K562 (cell line): Measurements from ENCODE around the gene SLC17A4. TPM values are rescaled to one million over a fixed set of nuclear protein-coding genes. Genes with fewer than 3 reads are reported as not detected.
A peak's percentile ranks its signal among the peaks of the same experiment; 100 is the strongest.

ENCODE experiments used
- CC2D1A ChIP-seq: fragments of 450-650 bp; IDR thresholded peaks from 2 replicates; pipeline ENCODE4 v1.6.1; 2017; ENCODE audit warnings: mild to moderate bottlenecking
- CEBPB ChIP-seq: fragments of 450-650 bp; IDR thresholded peaks from 2 replicates; pipeline ENCODE4 v1.6.1; 2016; ENCODE audit warnings: missing genetic modification characterization, missing compliant biosample characterization
- HDAC8 ChIP-seq: fragments of 450-650 bp; IDR thresholded peaks from 2 replicates; pipeline ENCODE4 v1.6.1; 2016; ENCODE audit warnings: mild to moderate bottlenecking, missing genetic modification characterization, moderate library complexity, missing compliant biosample characterization
- NCOR1 ChIP-seq: fragments of 450-650 bp; IDR thresholded peaks from 2 replicates; pipeline ENCODE4 v1.6.1; 2016; ENCODE audit warnings: mild to moderate bottlenecking, moderate library complexity
- POLR2H ChIP-seq: IDR thresholded peaks from 2 replicates; pipeline ENCODE4 v1.6.1; 2016; ENCODE audit warnings: missing genetic modification characterization, low read depth, mild to moderate bottlenecking, control low read depth, missing compliant biosample characterization, moderate library complexity
- SOX6 ChIP-seq: fragments of 450-650 bp; IDR thresholded peaks from 2 replicates; pipeline ENCODE4 v1.6.1; 2014; ENCODE audit warnings: mild to moderate bottlenecking
- SP1 ChIP-seq: sonication (generic); formaldehyde crosslinking; IDR thresholded peaks from 2 replicates; pipeline ENCODE4 v1.8.1; 2022; ENCODE audit warnings: mild to moderate bottlenecking, missing genetic modification reagents
- XRCC3 ChIP-seq: fragments of 450-650 bp; IDR thresholded peaks from 2 replicates; pipeline ENCODE4 v1.6.1; 2017; ENCODE audit warnings: mild to moderate bottlenecking, moderate library complexity
- polyA plus RNA-seq, 8 experiments: library from polyadenylated mRNA; depleted of rRNA in 4 of 8; stranded (reverse) in 5 of 8; unstranded in 3 of 8; fragments of >200 nt; fragmentation: Nextera tagmentation in 2 of 8; fragmentation: Illumina TruSeq in 1 of 8; extraction: Ambion mirVana in 2 of 8; extraction: Trizol in 1 of 8; gene quantifications; 2 replicates each; pipeline versions ENCODE4 v1.2.1 to v1.2.3, GENCODE V29; 2011 to 2014; ENCODE audit warnings: inconsistent platforms in 1 of 8, missing spikeins in 1 of 8
- total RNA-seq, 7 experiments: library from RNA; depleted of rRNA in 6 of 7; stranded (reverse); fragments of >200 nt in 6 of 7; fragmentation: Illumina TruSeq in 2 of 7; extraction: Trizol in 2 of 7; gene quantifications; 2 replicates each; pipeline versions ENCODE4 v1.2.1 to v1.2.3, GENCODE V29; 2011 to 2021; ENCODE audit warnings: low replicate concordance in 1 of 7
- TF ChIP-seq, protein P1 (sequence below), 2 experiments: fragments of 450-650 bp; formaldehyde crosslinking in 1 of 2; IDR thresholded peaks; 2 replicates each; pipeline versions ENCODE4 v1.4.0 to v1.6.1; 2014 to 2020; ENCODE audit warnings: mild to moderate bottlenecking in 2 of 2, borderline replicate concordance in 1 of 2, low read depth in 1 of 2
- TF ChIP-seq, protein P2 (sequence below), 2 experiments: fragments of 450-650 bp; IDR thresholded peaks; 2 replicates each; pipeline ENCODE4 v1.6.1; 2016
- TF ChIP-seq, protein P3 (sequence below): fragments of 450-650 bp; formaldehyde crosslinking; IDR thresholded peaks from 2 replicates; pipeline ENCODE4 v1.4.0; 2022; ENCODE audit warnings: mild to moderate bottlenecking, moderate library complexity
- TF ChIP-seq, protein P4 (sequence below): fragments of 450-650 bp; formaldehyde crosslinking; IDR thresholded peaks from 2 replicates; pipeline ENCODE4 v1.4.0; 2020; ENCODE audit warnings: mild to moderate bottlenecking
- TF ChIP-seq, protein P5 (sequence below): fragments of 450-650 bp; IDR thresholded peaks from 2 replicates; pipeline ENCODE4 v1.7.0; 2016; ENCODE audit warnings: borderline replicate concordance

SLC17A4 gene
- total and polyA plus RNA-seq, 9 of the 15 experiments (the other 6 are each of a cell fraction or from before 2014, with no cell fraction given), result not detected

DNA sequence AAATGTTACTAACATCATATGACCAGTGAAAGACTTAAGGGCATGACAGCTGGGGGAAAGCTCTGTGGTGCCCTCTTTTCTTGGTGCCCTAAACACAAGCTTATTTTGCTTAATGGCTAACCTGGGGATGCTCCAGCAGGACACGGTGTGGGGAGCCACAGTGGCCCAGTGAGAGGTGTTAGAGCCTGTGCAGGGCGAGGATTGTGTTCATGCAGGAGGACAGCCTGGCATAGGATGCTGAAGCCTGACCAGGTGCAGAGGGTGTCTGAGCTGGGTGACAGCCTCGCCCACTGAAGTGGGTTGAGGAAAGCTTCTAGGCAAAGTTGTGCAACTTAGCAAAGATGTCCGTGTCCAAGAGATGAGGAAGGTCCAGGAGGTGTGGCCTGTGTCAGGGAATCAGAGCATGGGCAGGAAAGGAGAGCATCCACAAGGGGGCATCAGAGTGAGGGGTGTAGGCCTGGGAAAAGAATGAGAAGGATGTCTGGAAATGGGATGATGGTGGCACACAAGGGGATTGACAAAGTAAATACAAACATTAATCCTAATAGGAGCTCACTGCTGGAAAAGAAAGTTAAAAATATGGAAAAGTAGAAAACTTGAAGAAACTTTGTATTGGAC is 33.9 kb downstream of the SLC17A4 start (continued):
- TF ChIP-seq, protein P1, sequence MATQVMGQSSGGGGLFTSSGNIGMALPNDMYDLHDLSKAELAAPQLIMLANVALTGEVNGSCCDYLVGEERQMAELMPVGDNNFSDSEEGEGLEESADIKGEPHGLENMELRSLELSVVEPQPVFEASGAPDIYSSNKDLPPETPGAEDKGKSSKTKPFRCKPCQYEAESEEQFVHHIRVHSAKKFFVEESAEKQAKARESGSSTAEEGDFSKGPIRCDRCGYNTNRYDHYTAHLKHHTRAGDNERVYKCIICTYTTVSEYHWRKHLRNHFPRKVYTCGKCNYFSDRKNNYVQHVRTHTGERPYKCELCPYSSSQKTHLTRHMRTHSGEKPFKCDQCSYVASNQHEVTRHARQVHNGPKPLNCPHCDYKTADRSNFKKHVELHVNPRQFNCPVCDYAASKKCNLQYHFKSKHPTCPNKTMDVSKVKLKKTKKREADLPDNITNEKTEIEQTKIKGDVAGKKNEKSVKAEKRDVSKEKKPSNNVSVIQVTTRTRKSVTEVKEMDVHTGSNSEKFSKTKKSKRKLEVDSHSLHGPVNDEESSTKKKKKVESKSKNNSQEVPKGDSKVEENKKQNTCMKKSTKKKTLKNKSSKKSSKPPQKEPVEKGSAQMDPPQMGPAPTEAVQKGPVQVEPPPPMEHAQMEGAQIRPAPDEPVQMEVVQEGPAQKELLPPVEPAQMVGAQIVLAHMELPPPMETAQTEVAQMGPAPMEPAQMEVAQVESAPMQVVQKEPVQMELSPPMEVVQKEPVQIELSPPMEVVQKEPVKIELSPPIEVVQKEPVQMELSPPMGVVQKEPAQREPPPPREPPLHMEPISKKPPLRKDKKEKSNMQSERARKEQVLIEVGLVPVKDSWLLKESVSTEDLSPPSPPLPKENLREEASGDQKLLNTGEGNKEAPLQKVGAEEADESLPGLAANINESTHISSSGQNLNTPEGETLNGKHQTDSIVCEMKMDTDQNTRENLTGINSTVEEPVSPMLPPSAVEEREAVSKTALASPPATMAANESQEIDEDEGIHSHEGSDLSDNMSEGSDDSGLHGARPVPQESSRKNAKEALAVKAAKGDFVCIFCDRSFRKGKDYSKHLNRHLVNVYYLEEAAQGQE (IDR thresholded peaks at IDR 0.05; ENCODE audit: borderline replicate concordance), result peak; percentile 74
- TF ChIP-seq, protein P1 (CRISPR knock-in tag; IDR thresholded peaks at IDR 0.05; ENCODE audit: low read depth), result no peak
- TF ChIP-seq CEBPB (tag) (peak; percentile 67), HDAC8 (tag) (no peak), CC2D1A (0 out of 2 replicates have a peak, but pooled peaks have one; percentile 48), POLR2H (tag) (no peak), SP1 (CRISPR knock-in tag) (no peak), SOX6 (no peak), XRCC3 (no peak), NCOR1 (no peak)
- TF ChIP-seq, protein P2, sequence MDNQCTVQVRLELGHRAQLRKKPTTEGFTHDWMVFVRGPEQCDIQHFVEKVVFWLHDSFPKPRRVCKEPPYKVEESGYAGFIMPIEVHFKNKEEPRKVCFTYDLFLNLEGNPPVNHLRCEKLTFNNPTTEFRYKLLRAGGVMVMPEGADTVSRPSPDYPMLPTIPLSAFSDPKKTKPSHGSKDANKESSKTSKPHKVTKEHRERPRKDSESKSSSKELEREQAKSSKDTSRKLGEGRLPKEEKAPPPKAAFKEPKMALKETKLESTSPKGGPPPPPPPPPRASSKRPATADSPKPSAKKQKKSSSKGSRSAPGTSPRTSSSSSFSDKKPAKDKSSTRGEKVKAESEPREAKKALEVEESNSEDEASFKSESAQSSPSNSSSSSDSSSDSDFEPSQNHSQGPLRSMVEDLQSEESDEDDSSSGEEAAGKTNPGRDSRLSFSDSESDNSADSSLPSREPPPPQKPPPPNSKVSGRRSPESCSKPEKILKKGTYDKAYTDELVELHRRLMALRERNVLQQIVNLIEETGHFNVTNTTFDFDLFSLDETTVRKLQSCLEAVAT (IDR thresholded peaks at IDR 0.05), result peak in 1 of 2 experiments; percentile 69; a peak in 1 of 4 replicates
- TF ChIP-seq, protein P3, sequence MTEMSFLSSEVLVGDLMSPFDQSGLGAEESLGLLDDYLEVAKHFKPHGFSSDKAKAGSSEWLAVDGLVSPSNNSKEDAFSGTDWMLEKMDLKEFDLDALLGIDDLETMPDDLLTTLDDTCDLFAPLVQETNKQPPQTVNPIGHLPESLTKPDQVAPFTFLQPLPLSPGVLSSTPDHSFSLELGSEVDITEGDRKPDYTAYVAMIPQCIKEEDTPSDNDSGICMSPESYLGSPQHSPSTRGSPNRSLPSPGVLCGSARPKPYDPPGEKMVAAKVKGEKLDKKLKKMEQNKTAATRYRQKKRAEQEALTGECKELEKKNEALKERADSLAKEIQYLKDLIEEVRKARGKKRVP, result no peak
- TF ChIP-seq, protein P4, sequence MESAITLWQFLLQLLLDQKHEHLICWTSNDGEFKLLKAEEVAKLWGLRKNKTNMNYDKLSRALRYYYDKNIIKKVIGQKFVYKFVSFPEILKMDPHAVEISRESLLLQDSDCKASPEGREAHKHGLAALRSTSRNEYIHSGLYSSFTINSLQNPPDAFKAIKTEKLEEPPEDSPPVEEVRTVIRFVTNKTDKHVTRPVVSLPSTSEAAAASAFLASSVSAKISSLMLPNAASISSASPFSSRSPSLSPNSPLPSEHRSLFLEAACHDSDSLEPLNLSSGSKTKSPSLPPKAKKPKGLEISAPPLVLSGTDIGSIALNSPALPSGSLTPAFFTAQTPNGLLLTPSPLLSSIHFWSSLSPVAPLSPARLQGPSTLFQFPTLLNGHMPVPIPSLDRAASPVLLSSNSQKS, result no peak
- TF ChIP-seq, protein P5, sequence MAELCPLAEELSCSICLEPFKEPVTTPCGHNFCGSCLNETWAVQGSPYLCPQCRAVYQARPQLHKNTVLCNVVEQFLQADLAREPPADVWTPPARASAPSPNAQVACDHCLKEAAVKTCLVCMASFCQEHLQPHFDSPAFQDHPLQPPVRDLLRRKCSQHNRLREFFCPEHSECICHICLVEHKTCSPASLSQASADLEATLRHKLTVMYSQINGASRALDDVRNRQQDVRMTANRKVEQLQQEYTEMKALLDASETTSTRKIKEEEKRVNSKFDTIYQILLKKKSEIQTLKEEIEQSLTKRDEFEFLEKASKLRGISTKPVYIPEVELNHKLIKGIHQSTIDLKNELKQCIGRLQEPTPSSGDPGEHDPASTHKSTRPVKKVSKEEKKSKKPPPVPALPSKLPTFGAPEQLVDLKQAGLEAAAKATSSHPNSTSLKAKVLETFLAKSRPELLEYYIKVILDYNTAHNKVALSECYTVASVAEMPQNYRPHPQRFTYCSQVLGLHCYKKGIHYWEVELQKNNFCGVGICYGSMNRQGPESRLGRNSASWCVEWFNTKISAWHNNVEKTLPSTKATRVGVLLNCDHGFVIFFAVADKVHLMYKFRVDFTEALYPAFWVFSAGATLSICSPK, result no peak
